ENCODE results near the gene TNFSF13B. TPM values are rescaled to one million over a fixed set of nuclear protein-coding genes. Genes with fewer than 3 reads are reported as not detected.

TNFSF13B gene
- total and polyA plus RNA-seq, 2 of the 8 experiments (the other 6 are each of a cell fraction or from before 2014, with no cell fraction given) = not detected

- TF ChIP-seq E2F6 (IDR thresholded peaks at IDR 0.05) (no peak), RFX5 (IDR thresholded peaks at IDR 0.05; ENCODE audit: borderline replicate concordance, low read depth, low read length) (no peak), KDM1A (IDR thresholded peaks at IDR 0.05; ENCODE audit: borderline replicate concordance, low read length) (no peak), SUZ12 (IDR thresholded peaks at IDR 0.05; ENCODE audit: low read length) (no peak), TEAD4 (IDR thresholded peaks at IDR 0.05; ENCODE audit: low read depth, low read length) (no peak), CHD1 (IDR thresholded peaks at IDR 0.05; ENCODE audit: low read depth, low read length) (no peak), TBP (IDR thresholded peaks at IDR 0.05; ENCODE audit: low read depth, low read length) (no peak), CBX8 (IDR thresholded peaks at IDR 0.05; ENCODE audit: borderline replicate concordance, low read depth, low read length) (no peak)
Observed at GRCh38 chr13:108313382-108313781, 43.9 kb downstream of the TNFSF13B start (continued).

Data from H1 (cell line).